Colonic mucosa (tissue), 4 donors: ENCODE results near the gene SLC35F4. TPM values are rescaled to one million over a fixed set of nuclear protein-coding genes. Genes with fewer than 3 reads are reported as not detected.

Source experiments
- DNase-seq: peaks from one replicate; pipeline ENCODE4 v3.0.0-alpha.2; 2020
- H3K27ac ChIP-seq: fragments of 200-600 bp; one replicate; pipeline ENCODE4 v1.8.0; 2021
- H3K27me3 ChIP-seq: fragments of 200-600 bp; one replicate; pipeline ENCODE4 v1.8.0; 2021
- H3K36me3 ChIP-seq: fragments of 200-600 bp; one replicate; pipeline ENCODE4 v1.8.0; 2021
- H3K4me1 ChIP-seq: fragments of 200-600 bp; one replicate; pipeline ENCODE4 v1.8.0; 2021; ENCODE audit warnings: mild to moderate bottlenecking
- H3K4me3 ChIP-seq: fragments of 200-600 bp; one replicate; pipeline ENCODE4 v1.8.0; 2021
- H3K9ac ChIP-seq, 2 donors: one replicate each; pipeline ENCODE4 v1.7.0; 2013; ENCODE audit warnings: control low read depth in 2 of 2, low read depth in 2 of 2, low read length in 2 of 2
- H3K9me3 ChIP-seq: fragments of 200-600 bp; one replicate; pipeline ENCODE4 v1.8.0; 2021
- CTCF ChIP-seq: fragments of 200-600 bp; IDR thresholded peaks from one replicate; pipeline ENCODE4 v1.8.0; 2022; ENCODE audit warnings: antibody characterized with exemption, mild to moderate bottlenecking
- intact Hi-C: fragments of 100-400 bp; cut with DNase I; formaldehyde crosslinking; loops from one replicate; pipeline ENCODE4 v1.14.1; 2022
- total RNA-seq, 2 donors: library from RNA; stranded (reverse); fragmentation: NEBNext Ultra II Directional in 1 of 2; extraction: Animal tissue kit (Norgen Biotek cat#: 25700) in 1 of 2; gene quantifications; one replicate each; pipeline ENCODE4 v1.2.1, GENCODE V29; 2021
- donor health status: healthy.
- donor health status: DM: no; HTN: no; CAD: no.
- donor health status: DM: no; HTN: no; CAD: no.

SLC35F4 gene
- total RNA-seq, 2 donors from 2014 or later: not detected

- H3K9me3 ChIP-seq: no peaks in the 10 kb centered on the region
- no peaks in the 10 kb centered on the region for H3K36me3 ChIP-seq
- no peak overlapping the region for H3K9ac ChIP-seq
- H3K27ac ChIP-seq: no peak overlapping the region
- H3K4me1 ChIP-seq: no peaks in the 10 kb centered on the region
- TF ChIP-seq CTCF: no peak
- intact Hi-C loops: no loop called here
- H3K4me3 ChIP-seq: no peak overlapping the region
- no peak for DNase-seq
- H3K27me3 ChIP-seq: no peaks in the 10 kb centered on the region
Measured at GRCh38 chr14:57889245-57889644, 23.4 kb upstream of the SLC35F4 start.

GRCh38 chr14:57884175-57884574 lies 18.3 kb upstream of the SLC35F4 start:
- Histone ChIP-seq H3K9me3 (no peaks in the 10 kb centered on the region), H3K4me1 (no peaks in the 10 kb centered on the region), H3K9ac (no peak overlapping the region), H3K27me3 (no peaks in the 10 kb centered on the region), H3K36me3 (no peaks in the 10 kb centered on the region), H3K27ac (no peak overlapping the region), H3K4me3 (no peak overlapping the region)
- intact Hi-C loops: no loop called here
- TF ChIP-seq CTCF: no peak
- DNase-seq: no peak

GRCh38 chr14:57883061-57883460 lies 17.2 kb upstream of the SLC35F4 start:
- Histone ChIP-seq H3K27me3 (no peaks in the 10 kb centered on the region), H3K4me1 (no peaks in the 10 kb centered on the region), H3K4me3 (no peak overlapping the region), H3K36me3 (no peaks in the 10 kb centered on the region), H3K27ac (no peak overlapping the region), H3K9me3 (no peaks in the 10 kb centered on the region), H3K9ac (no peak overlapping the region)
- intact Hi-C loops: no loop called here
- no peak for TF ChIP-seq CTCF
- no peak for DNase-seq

- intact Hi-C loops: no loop called here
- no peak overlapping the region for H3K27ac ChIP-seq
- DNase-seq: no peak
- H3K36me3 ChIP-seq: no peaks in the 10 kb centered on the region
- H3K4me1 ChIP-seq: no peaks in the 10 kb centered on the region
- H3K9ac ChIP-seq: no peak overlapping the region
- no peak overlapping the region for H3K4me3 ChIP-seq
- H3K9me3 ChIP-seq: no peaks in the 10 kb centered on the region
- TF ChIP-seq CTCF: no peak
- H3K27me3 ChIP-seq: no peaks in the 10 kb centered on the region
Measured at GRCh38 chr14:57879516-57879915, 13.6 kb upstream of the SLC35F4 start.

- DNase-seq: no peak
- H3K4me1 ChIP-seq: no peaks in the 10 kb centered on the region
- no peaks in the 10 kb centered on the region for H3K27me3 ChIP-seq
- no peak overlapping the region for H3K9ac ChIP-seq
- H3K4me3 ChIP-seq: no peak overlapping the region
- intact Hi-C loops: no loop called here
- no peaks in the 10 kb centered on the region for H3K9me3 ChIP-seq
- no peak for TF ChIP-seq CTCF
- no peak overlapping the region for H3K27ac ChIP-seq
- no peaks in the 10 kb centered on the region for H3K36me3 ChIP-seq
Measured at GRCh38 chr14:57875985-57876384, 10.1 kb upstream of the SLC35F4 start.

GRCh38 chr14:57875296-57875695 lies 9.4 kb upstream of the SLC35F4 start:
- intact Hi-C loops: no loop called here
- Histone ChIP-seq H3K9ac (no peak overlapping the region), H3K4me1 (no peaks in the 10 kb centered on the region), H3K27me3 (no peaks in the 10 kb centered on the region), H3K36me3 (no peaks in the 10 kb centered on the region), H3K27ac (no peak overlapping the region), H3K4me3 (no peak overlapping the region), H3K9me3 (no peaks in the 10 kb centered on the region)
- no peak for DNase-seq
- no peak for TF ChIP-seq CTCF
